Skeletal muscle tissue (tissue), 4 donors: ENCODE data around the gene BHMT. TPM values are rescaled to one million over a fixed set of nuclear protein-coding genes. Genes with fewer than 3 reads are reported as not detected.

Experiments used
- H3K27ac ChIP-seq: one replicate; pipeline ENCODE4 v1.7.0; 2013; ENCODE audit warnings: mild to moderate bottlenecking, low read depth, low read length, inconsistent platforms
- H3K27me3 ChIP-seq, 3 donors: one replicate each; pipeline ENCODE4 v1.7.0; 2013; ENCODE audit warnings: low read length in 3 of 3; ENCODE audit not compliant: control insufficient read depth in 3 of 3, insufficient read depth in 3 of 3
- H3K36me3 ChIP-seq, 3 donors: one replicate each; pipeline ENCODE4 v1.7.0; 2013; ENCODE audit warnings: low read length in 3 of 3; ENCODE audit not compliant: control insufficient read depth in 3 of 3, insufficient read depth in 3 of 3
- H3K4me1 ChIP-seq, 3 donors: one replicate each; pipeline ENCODE4 v1.7.0; 2013; ENCODE audit warnings: low read length in 3 of 3, mild to moderate bottlenecking in 3 of 3; ENCODE audit not compliant: control insufficient read depth in 3 of 3, insufficient read depth in 3 of 3
- H3K4me3 ChIP-seq, 3 donors: one replicate each; pipeline ENCODE4 v1.7.0; 2013; ENCODE audit warnings: low read length in 3 of 3
- H3K9ac ChIP-seq, 3 donors: one replicate each; pipeline ENCODE4 v1.7.0; 2013; ENCODE audit warnings: low read length in 3 of 3, mild to moderate bottlenecking in 3 of 3, moderate library complexity in 2 of 3, low read depth in 1 of 3
- H3K9me3 ChIP-seq, 3 donors: one replicate each; pipeline ENCODE4 v1.7.0; 2013; ENCODE audit warnings: low read length in 3 of 3; ENCODE audit not compliant: control insufficient read depth in 3 of 3
- total RNA-seq: library from RNA; depleted of rRNA; stranded (reverse); fragments of >200 nt; gene quantifications from one replicate; pipeline ENCODE4 v1.2.3, GENCODE V29; 2014
- donor health status: Osteomylitis.

Gene BHMT, protein sequence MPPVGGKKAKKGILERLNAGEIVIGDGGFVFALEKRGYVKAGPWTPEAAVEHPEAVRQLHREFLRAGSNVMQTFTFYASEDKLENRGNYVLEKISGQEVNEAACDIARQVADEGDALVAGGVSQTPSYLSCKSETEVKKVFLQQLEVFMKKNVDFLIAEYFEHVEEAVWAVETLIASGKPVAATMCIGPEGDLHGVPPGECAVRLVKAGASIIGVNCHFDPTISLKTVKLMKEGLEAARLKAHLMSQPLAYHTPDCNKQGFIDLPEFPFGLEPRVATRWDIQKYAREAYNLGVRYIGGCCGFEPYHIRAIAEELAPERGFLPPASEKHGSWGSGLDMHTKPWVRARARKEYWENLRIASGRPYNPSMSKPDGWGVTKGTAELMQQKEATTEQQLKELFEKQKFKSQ
- 1.0 TPM for total RNA-seq

DNA sequence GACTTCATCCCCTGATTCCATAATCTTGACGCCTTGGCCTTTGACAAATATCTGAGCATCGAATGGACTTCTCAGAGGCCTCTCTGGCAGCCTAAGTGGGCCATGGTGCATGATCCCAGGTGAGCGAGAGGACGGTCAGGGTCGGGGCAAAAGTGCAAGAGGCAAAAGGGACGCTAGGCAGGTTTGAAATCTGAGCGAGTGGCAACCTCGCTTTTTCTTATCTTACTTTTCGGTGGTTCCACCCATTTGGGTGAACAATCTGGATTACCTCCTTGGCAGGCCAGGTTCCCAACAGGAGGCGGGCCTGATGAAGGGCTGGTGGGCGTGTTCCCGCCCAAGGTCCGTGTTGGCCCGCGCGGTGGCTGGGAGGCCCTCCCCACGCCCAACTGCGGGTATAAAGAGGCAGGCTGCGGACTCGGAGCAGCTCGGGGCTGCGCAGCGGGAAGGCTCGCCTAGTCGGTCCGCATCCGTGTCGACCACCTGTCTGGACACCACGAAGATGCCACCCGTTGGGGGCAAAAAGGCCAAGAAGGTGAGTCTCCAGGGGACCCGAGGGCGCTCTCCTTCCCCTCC, at the start of gene BHMT:
Gene BHMT, plus strand, starts transcription at position 423 of the 573 bp plus-strand sequence. Its CDS starts 77 bp downstream, at position 500.
- Histone ChIP-seq H3K9me3 (no peaks in the 10 kb centered on the region), H3K27me3 (peaks cover 22 to 24% (median 23%) of the 10 kb centered on the region in 3 donors), H3K36me3 (no peaks in the 10 kb centered on the region), H3K4me3 (no peak within 1 kb of the TSS), H3K27ac (no peak within 1 kb of the TSS), H3K4me1 (peaks cover 0 to 3% (median 0%) of the 10 kb centered on the region in 3 donors), H3K9ac (no peak within 1 kb of the TSS)

DNA sequence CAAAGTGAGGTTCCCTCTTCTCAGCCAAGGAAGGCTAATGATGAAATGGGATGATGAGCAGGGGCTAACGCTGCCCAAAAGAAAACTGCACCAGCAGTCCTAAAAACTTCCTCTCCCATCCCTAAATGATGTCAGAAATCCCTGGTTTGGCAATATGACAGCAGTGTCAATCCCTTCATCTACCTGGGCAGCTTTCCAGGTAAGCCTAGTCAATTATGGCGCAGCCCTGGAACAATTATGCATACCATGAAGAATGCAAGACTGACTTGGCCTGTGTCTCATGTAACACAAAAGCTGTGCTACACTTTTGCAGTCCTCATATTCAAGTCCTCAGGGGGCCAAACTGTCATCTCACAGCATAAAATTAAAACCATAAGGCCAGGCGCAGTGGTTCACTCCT, 49.2 kb upstream of the BHMT start:
- Histone ChIP-seq H3K36me3 (no peaks in the 10 kb centered on the region), H3K9me3 (no peaks in the 10 kb centered on the region), H3K4me3 (no peak overlapping the region), H3K27me3 (no peaks in the 10 kb centered on the region), H3K4me1 (peaks cover 0 to 3% (median 0%) of the 10 kb centered on the region in 3 donors), H3K27ac (no peak overlapping the region), H3K9ac (no peak overlapping the region)

DNA sequence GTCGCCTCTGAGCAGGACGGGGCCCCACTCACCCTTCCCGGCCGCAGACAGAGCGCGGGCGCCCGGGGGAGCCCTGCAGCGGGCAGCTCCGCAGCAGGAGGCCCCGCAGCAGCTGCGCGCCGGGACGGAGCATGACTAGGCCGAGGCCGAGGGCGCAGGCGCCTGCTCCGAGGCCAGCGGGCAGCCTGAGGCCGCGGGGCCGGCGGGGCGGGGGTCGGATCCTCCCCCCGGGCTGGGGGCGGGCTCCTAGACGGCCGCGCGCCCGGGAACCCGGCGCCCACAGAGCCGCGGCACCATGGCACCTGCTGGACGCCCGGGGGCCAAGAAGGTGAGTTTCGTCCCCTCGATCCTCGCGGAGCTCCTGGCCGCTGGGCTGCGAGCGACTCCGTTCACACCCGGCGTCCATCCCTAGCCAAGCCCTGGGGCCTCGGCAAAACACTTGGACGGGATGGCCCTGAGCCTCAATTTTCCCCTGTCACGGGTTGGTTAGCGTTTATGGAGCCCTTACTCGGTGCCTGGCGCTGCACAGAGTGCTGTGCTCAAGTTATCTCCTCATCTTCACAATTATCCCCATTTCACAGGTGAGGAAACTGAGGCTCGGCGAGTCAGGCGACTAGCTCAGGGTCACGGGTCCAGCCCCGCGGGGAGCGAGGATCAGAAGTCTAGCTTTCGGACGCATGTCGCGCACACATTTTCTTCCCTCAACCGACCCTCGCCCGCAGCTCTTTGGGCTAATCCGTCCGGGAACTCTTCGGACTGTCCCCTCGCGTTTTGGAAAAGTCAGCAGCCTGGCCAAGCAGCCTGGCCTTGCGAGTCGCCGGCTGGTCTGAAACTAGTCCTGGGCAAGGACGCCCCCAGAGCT, 41.9 kb upstream of the BHMT start, which contains the start of the genes BHMT2 and DMGDH:
Gene BHMT2, plus strand, starts transcription at position 280 of the 862 bp plus-strand sequence. Its CDS starts 16 bp downstream, at position 296.
Gene DMGDH, minus strand, starts transcription at position 187 of the 862 bp plus-strand sequence. Its CDS starts 54 bp downstream, at position 133.
- Histone ChIP-seq H3K4me3 (peak within 1 kb of the TSS; percentile 68 to 79 (median 76)), H3K27me3 (peaks cover 0 to 7% (median 4%) of the 10 kb centered on the region in 3 donors), H3K9me3 (peaks cover 0 to 5% (median 0%) of the 10 kb centered on the region in 3 donors), H3K4me1 (peaks cover 0 to 7% (median 7%) of the 10 kb centered on the region in 3 donors), H3K9ac (peak within 1 kb of the TSS; percentile 42 to 70 (median 69)), H3K36me3 (no peaks in the 10 kb centered on the region), H3K27ac (peak within 1 kb of the TSS; percentile 54)

- peaks cover 0 to 5% (median 0%) of the 10 kb centered on the region in 3 donors for H3K9me3 ChIP-seq
- H3K4me3 ChIP-seq = peak overlapping the region; percentile 68 to 79 (median 76)
- peaks cover 0 to 7% (median 7%) of the 10 kb centered on the region in 3 donors for H3K4me1 ChIP-seq
- peak overlapping the region in 2 of 3 donors; percentile 69 to 70 for H3K9ac ChIP-seq
- H3K36me3 ChIP-seq = no peaks in the 10 kb centered on the region
- peaks cover 0 to 7% (median 4%) of the 10 kb centered on the region in 3 donors for H3K27me3 ChIP-seq
- H3K27ac ChIP-seq = peak overlapping the region; percentile 54
These were observed 41.3 kb upstream of the BHMT start for GRCh38 chr5:79070350-79070667.

DNA sequence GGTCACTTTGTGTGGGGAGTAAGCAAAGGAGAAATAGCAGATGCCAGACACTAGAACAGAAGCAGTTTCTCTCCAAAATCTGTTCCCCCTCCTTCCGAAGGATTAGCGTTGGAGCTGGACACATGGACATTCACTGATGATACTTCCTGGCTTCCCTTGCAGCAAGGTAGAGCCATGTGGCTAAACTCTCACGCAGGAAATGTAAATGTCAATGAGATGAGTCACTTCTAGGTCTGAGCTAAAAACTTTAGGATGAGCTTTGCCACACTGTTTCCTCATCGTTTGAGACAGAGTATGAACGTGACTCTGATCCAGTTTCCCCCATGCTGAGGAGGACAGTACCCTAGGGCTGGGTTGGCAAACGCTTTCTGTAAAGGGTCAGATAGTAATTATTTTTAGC, 37.0 kb upstream of the BHMT start:
- Histone ChIP-seq H3K9me3 (peaks cover 0 to 5% (median 0%) of the 10 kb centered on the region in 3 donors), H3K27ac (no peak overlapping the region), H3K9ac (no peak overlapping the region), H3K4me3 (no peak overlapping the region), H3K27me3 (peaks cover 0 to 7% (median 4%) of the 10 kb centered on the region in 3 donors), H3K36me3 (no peaks in the 10 kb centered on the region), H3K4me1 (peaks cover 2 to 10% (median 6%) of the 10 kb centered on the region in 3 donors)

GRCh38 chr5:79075646-79076426, 35.8 kb upstream of the BHMT start:
- H3K27ac ChIP-seq = no peak overlapping the region

DNA sequence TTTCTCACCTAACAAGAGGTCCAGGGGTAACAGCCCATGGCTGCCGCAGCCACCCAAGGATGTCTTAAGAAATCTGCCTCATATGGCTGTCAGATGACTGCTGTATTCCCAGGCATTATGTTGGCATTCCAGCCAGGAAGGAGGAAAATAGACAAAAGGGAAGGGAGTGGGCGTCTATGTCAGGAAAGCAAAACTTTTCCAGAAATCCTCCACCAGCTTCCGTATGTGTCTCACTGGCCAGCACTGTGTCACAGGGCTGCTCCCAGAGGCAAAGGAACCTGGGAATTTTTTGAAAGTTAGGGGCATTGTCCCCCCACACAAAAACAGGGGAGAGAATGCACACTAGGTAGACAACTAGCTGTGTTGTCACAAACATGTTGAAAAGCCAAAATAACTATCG, 34.8 kb upstream of the BHMT start:
- Histone ChIP-seq H3K4me3 (no peak overlapping the region), H3K9me3 (peaks cover 0 to 5% (median 0%) of the 10 kb centered on the region in 3 donors), H3K4me1 (peaks cover 0 to 3% (median 2%) of the 10 kb centered on the region in 3 donors), H3K36me3 (peaks cover 0 to 3% (median 0%) of the 10 kb centered on the region in 3 donors), H3K27me3 (no peaks in the 10 kb centered on the region), H3K27ac (no peak overlapping the region), H3K9ac (no peak overlapping the region)

More at GRCh38 chr5:79075646-79076426, 35.8 kb upstream of the BHMT start:
- H3K4me3 ChIP-seq = no peak overlapping the region
- no peak overlapping the region for H3K9ac ChIP-seq
- H3K36me3 ChIP-seq = no peaks in the 10 kb centered on the region
- H3K4me1 ChIP-seq = peaks cover 0 to 3% (median 2%) of the 10 kb centered on the region in 3 donors
- peaks cover 0 to 5% (median 0%) of the 10 kb centered on the region in 3 donors for H3K9me3 ChIP-seq
- H3K27me3 ChIP-seq = no peaks in the 10 kb centered on the region

- peaks cover 0 to 3% (median 0%) of the 10 kb centered on the region in 3 donors for H3K36me3 ChIP-seq
These were observed 33.8 kb upstream of the BHMT start for GRCh38 chr5:79077680-79078365.

More at GRCh38 chr5:79077680-79078365, 33.8 kb upstream of the BHMT start:
- no peak overlapping the region for H3K4me3 ChIP-seq
- peaks cover 0 to 5% (median 0%) of the 10 kb centered on the region in 3 donors for H3K9me3 ChIP-seq
- no peaks in the 10 kb centered on the region for H3K27me3 ChIP-seq
- H3K9ac ChIP-seq = no peak overlapping the region
- peaks cover 0 to 3% (median 2%) of the 10 kb centered on the region in 3 donors for H3K4me1 ChIP-seq
- no peak overlapping the region for H3K27ac ChIP-seq
